Endothelial cell of hepatic sinusoid (primary cell): ENCODE data around the gene TSNAX.

Experiments
- in situ Hi-C: cut with HindIII; loops from 2 replicates; pipeline ENCODE4 v1.10.0; 2017; ENCODE audit warnings: low sequenced_read_pairs

Gene TSNAX

DNA sequence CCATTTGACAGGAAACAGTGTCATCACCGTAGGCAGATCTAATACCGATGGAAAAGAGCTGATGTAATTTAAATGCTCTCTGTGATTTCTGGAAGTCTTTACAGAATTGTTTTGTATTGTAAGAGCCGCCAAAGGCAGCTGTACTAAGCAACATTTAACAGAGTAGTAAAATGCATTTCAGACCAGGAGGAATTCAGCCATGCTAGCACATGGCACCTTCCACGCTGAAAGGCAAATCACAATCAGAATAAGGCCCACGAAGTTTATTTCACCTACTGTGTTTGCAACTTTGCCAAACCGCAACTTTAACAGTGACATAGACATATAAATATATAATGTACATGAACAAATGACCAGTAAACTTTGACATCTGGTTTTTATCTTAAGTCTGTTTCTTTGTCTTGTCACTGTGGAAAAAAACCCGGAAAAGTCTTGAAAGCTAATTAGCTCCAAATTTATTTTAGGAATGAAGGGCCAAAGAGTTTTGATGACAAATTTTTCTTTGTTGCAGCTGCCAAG lies 72.0 kb downstream of the TSNAX start:
- in situ Hi-C loops: no loop called here

DNA sequence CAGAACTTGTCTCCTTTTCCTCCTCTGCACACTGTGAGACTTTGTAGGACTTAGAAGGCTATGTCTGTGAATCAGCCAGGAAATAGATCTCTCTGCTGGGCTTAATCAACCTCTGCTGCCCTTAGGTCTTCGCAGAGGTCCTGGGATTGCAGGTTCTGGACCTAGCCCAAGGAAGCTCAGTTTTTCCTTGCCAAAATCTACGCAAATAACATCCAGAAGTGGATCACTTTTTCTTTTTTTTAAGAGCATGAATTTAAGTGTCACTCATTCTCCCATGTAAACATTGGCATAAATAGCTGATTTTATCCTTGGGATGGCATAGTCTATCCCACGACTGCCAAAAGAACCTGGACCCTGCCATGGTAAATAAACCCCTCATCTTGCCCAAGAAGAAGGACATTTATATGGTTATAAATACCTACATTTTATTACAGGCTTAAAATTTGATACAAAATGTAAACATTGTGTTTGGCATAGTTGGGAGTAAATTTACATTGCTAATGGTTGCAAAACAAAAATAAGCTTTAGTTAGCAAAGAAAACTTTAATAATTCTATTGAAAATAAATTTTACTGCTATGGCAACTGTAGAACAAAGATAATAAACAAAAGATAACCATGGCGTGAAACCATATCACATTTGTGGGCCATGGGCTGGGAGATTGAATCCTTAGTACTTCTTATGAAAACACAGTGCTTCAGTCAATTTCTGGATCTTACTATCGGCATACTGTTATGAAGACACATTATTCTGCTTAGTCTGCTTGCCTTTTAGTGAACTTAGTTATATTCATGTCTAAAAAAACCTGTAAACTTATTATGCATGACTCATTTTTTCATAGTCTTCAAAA lies 73.6 kb downstream of the TSNAX start:
- in situ Hi-C loops: no loop called here

DNA sequence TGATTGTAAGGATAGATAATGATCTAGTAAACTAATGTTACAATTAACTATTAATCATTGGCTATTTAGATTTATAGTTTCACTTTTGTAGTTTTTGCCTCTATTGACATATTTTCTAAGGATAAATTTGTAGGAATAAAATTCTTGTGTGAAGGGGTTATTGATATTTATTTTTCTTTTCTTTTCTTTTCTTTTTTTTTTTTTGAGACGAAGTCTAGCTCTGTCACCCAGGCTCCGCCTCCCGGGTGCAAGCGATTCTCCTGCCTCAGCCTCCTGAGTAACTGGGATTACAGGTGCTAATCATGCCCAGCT lies 74.2 kb downstream of the TSNAX start:
- in situ Hi-C loops: no loop called here

DNA sequence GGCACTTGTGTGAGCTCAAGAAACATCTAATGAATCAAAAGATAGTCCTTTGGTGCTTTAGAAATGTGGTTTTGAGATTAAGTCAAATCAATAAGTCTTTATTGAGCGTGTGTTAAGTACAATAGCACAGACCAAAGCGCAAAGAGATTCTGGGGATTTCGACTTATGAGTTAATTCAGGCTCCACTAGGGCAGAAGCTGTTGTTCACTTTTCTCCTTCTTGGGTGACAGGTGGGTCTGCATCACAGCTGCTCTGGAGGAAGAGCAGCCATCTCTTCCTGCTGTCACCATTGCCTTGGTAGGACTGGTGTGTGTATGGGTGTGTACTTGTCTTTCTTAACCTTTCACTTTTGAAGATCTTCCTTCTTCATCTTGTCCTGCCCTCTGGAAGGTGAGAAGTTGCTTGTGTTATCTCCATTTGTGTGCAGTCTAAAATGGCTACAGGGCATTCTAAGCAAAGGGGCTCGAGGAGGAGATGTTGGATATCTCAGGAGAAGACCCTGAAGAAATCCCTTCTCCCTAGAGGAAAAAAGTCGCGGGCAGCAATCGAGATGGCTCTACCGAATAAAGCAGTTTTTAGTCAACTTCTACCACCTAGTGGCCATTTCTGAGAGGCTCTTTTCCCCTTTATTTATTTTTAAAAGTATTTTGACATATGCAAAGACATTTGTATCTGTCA lies 75.3 kb downstream of the TSNAX start:
- in situ Hi-C loops: no loop called here

DNA sequence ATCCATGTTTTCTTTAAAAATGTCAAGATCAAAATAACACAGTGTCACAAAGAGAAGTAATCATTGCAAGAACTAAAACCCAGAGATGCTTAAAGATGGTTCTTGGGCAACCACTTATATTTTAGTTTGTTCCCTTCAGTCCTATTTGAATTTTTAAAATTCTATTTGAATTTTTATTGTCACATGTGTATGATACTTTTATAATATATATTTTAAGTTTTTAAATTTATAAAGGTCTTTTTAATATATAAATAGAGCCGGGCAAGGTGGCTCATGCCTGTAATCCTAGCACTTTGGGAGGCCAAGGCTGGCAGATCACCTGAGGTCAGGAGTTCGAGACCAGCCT lies 75.8 kb downstream of the TSNAX start:
- in situ Hi-C loops: no loop called here

DNA sequence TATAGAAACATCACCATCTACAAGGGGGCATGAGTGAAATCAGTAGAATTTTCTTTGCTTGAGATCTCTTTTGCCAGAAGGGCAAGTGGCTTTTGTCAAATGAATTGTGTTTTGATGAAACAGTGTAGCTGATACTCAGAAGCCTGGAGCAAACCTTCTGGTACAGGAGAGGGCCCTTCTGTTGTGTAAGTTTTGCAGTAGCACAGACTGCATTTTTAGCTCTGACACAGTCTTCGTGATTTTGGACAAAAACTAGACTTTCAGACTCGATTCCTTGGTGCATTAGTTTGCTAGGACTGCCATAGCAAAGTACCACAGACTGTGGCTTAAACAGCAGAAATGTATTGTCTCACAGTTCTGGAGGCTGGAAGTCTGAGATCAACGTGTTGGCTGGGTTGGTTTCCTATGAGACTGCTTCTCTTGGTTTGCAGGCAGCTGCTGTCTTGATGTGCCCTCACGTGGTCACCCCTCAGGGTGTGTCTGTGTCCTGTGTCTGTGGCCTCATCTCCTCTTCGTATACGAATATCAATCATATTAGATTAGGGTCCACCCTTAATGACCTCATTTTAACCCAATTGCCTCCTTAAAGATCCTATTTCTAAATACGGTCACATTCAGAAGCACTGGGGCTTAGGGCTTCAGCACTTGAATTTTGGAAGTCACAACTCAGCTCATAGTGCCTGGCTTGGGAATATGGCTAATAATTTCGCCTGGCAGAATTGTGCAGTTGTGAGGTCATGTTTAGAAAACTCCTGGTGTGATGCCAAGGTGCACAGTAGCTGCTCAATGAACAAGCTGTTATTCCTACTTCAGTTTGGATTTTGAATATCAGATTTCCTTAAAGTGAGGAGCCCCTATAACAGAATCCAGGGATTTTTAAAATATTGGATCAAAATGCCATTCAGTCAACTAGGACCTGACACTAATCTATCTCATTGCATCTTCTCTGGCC lies 77.0 kb downstream of the TSNAX start:
- in situ Hi-C loops: no loop called here

DNA sequence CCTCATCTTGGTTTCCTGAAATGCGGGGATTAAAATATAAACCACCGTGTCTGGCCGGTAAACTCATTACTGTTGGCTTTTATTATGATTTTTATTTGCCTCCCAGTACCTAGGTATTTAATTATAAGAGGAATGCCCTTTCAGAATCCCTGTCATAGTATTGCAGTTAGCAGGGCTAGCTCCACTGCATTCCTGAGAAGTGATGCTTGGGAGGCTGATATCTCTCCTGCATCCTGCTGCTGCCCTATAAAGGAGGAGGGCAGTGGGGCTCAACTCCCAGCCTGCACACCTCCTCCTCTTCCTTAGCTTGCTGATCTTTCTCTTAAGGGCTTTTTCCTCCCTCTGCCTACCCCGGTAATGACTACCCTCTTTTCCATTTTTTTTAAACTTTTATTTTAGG lies 78.2 kb downstream of the TSNAX start:
- in situ Hi-C loops: no loop called here

DNA sequence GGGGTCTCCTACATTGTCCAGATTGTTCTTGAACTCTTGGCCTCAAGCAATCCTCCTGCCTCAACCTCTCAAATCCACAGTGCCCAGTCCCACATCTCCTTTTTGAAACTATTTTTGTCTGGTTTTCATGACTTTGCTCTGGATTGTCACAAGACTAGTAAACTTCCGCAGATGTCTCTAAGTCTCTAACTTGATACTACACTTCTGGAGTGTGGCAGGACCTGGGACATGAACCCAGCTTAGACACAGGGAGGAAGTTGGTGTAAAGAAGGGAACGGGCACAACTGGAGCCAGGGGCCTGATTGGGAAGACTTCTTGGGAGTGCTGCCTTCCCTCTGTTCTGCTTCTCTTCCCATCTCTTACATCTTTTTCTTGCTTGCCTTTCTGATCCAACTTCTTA lies 81.9 kb downstream of the TSNAX start:
- in situ Hi-C loops: no loop called here

DNA sequence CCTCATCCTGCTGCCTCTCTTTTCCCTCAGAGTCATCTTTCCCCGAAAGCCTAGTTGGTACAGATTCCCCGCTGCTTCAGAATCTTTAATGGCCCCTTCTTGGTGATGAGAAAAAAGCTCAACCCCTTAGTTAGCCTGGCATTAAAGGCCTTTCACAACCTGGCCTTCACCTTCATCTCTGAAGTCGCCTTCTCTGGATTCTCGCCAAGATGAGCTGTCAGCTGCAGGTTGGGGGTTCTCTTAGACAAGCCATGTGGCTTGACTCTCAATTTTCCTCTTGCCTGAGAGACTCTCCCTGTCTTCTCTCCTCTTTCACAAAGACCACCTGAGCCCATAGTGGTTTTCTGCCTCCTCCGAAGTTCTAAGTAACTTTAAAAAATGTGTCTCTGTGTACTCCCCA lies 82.6 kb downstream of the TSNAX start:
- in situ Hi-C loops: no loop called here

DNA sequence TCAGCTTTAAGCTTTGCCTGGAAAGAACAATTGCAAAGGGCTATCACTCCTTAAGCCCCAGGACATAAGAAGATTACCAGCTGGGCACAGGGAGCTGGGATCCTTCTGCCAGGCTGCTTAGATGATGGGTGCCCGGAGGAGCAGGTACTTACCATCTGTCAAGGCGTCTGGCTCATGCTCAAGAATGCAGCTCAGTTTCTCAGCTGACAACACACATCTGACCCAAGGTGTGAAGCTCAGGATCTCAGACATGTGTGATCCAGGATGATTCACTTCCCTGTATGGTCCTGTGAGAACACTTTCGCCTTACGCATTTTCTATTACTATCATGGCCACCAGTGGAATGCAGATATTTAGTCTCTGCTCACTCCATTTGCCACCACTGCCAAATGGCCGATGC lies 83.4 kb downstream of the TSNAX start:
- in situ Hi-C loops: no loop called here

DNA sequence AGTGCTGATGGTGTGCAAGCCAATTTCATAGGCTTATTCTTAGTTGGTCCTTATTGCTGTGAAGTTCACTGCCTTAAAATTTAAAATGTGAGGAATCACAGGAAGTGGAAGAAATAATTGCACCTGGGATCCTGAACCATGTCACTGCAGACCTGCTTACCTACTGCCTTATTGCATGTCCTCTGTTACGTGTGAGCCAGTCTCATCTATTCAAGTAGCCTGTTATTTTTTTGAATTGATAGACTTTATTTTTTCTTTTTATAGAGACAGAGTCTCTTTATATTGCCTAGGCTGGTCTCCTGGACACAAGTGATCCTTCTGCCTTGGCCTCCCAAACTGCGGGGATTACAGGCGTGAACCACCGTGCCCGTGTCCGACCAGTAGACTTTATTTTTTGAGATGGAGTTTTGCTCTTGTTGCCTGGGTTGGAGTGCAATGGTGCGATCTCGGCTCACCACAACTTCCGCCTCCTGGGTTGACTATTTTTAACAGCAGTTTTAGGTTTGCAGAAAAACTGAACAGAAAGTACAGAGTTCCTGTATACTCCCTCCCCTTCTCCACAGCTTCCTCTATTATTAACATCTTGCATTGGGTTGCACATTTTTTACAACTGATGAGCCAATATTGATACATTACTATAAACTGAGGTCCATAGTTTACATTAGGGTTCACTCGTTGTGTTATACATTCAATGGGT lies 84.1 kb downstream of the TSNAX start:
- in situ Hi-C loops: no loop called here

DNA sequence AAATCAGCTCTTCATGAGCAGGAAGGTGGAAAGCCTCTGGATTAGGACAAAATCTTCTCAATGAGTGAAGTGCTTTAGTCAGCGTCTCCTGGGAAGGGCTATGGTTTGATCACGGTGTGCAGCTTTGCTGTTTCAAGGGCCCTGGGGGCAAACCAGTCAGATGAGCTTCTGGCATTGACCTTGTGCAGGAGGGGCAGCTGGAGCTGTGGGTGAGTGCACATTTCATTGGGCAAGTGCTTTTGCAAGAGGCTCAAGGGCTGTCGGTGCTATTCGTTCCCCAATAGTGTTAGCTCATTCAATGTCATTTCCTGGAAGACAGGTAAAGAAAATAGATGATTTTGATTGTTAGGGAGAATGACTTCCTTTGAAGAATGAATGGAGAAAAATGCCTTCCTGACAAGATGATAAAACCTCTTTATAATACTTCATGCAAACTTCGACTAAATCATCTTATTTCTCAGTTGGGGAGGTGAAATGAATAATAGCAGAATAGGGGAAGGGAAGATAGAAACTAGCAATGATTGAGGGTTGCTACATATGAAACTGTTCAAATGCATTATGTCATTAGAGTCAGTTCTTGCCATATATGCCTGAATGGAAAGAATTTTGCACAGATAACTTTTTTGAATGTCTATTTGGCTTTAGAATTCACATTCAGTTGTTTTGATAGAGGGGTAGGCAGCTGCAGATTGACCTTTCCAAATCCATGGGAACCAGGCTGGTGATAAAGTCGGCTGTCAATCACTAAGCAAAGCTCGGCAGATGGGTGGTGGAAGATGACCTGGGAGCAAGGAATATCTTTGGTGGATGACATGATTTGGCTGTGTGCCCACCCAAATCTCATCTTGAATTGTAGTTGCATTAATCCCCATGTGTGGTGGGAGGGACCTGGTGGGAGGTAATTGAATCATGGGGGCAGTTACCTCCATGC lies 85.2 kb downstream of the TSNAX start:
- in situ Hi-C loops: no loop called here
